ENCODE data around the gene SMARCAL1.

The SMARCAL1 gene

DNA sequence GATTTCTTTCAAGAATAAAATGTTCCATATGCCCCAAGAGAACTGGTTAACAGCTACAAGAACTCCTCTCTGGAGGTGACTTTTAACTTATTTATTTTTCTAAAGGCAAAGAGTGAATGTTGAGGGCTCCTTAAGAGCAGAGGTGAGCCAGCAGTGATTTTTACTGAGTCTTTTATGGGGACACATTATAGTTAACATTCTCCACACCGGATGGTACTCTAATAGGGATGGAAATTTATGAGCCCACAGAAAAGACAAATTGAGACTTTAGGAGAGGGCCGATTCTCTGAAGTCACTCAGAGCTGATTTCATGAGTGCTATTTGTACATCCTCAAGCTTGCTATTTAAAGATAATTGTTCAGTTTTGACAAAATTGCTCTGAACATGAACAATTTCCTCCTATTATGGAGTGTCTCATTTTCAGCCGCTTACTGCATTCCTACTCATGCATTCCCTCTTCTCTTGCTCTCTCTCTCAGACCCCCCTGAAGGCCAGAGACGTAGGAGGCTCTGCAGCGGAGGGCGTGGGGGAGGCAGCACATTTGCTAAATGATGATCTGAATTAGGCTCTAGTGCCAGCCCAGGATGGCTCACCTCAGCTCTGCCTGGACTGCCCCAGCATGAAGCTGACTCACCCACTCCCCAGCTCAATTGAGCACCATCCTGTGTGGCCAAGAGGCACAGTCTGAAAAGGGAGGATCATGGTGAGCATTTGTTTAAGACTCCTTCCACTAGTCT, 80.5 kb downstream of the SMARCAL1 start:
- H3K4me3 ChIP-seq (ENCODE audit: low read depth, low read length) = no peak overlapping the region
- TF ChIP-seq, protein P1, sequence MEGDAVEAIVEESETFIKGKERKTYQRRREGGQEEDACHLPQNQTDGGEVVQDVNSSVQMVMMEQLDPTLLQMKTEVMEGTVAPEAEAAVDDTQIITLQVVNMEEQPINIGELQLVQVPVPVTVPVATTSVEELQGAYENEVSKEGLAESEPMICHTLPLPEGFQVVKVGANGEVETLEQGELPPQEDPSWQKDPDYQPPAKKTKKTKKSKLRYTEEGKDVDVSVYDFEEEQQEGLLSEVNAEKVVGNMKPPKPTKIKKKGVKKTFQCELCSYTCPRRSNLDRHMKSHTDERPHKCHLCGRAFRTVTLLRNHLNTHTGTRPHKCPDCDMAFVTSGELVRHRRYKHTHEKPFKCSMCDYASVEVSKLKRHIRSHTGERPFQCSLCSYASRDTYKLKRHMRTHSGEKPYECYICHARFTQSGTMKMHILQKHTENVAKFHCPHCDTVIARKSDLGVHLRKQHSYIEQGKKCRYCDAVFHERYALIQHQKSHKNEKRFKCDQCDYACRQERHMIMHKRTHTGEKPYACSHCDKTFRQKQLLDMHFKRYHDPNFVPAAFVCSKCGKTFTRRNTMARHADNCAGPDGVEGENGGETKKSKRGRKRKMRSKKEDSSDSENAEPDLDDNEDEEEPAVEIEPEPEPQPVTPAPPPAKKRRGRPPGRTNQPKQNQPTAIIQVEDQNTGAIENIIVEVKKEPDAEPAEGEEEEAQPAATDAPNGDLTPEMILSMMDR (IDR thresholded peaks at IDR 0.05; ENCODE audit: borderline replicate concordance, insufficient read depth, low read depth, low read length) = no peak

- no peak overlapping the region for H3K4me3 ChIP-seq (ENCODE audit: low read depth, low read length)
- TF ChIP-seq, protein P1 (IDR thresholded peaks at IDR 0.05; ENCODE audit: borderline replicate concordance, insufficient read depth, low read depth, low read length) = no peak
Observed at GRCh38 chr2:216493334-216493685, 81.0 kb downstream of the SMARCAL1 start.

- TF ChIP-seq, protein P1 (IDR thresholded peaks at IDR 0.05; ENCODE audit: borderline replicate concordance, insufficient read depth, low read depth, low read length) = no peak
- H3K4me3 ChIP-seq (ENCODE audit: low read depth, low read length) = no peak overlapping the region
Observed at GRCh38 chr2:216495656-216496055, 83.4 kb downstream of the SMARCAL1 start.

DNA sequence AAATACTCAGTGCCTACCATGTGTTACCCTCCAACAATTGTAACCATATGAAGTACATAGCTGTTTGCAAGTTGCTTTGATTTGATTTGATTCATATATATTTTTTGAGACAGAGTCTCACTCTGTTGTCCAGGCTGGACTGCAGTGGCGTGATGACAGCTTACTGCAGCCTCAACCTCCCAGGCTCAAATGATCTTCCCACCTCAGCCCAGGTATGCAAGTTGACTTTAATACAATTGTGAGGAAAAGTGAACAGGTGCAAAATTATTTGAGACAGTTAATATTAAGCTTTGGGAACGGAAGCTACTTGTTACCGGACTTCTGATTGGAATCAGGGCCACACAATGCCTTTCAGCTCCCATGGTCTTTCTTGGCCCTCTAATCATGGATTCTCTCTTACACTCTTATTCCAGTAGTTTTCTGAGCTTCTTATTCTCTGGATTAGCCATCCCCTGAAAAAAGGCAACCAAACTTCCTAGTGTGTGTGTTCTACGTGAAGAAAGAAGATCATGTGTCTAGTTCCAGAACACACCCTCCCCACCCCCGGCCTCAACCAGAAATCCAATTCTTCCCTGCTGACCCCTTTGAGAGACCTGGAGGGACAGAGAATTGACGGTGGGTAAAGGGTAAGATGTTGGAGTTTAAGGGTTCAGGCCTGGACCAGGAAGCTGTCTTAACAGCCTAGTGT, 85.2 kb downstream of the SMARCAL1 start:
- peak overlapping the region; percentile 75 for H3K4me3 ChIP-seq (ENCODE audit: low read depth, low read length)
- TF ChIP-seq, protein P1 (IDR thresholded peaks at IDR 0.05; ENCODE audit: borderline replicate concordance, insufficient read depth, low read depth, low read length) = no peak

DNA sequence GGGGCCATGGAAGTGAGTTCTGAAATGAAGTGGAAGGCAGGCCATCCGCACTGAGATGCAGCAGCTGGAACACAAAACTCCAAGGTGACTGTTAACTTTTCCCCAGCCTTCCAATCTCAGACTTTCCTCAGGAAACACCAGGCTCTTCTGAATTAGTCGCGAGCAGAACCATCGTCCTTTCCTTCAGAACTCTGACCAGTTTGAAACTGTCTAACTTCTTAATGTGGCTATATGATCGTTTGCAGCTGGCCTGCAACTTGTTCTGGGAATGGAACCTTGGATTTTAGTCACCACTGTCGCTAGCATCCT, 85.7 kb downstream of the SMARCAL1 start:
- TF ChIP-seq, protein P1 (IDR thresholded peaks at IDR 0.05; ENCODE audit: borderline replicate concordance, insufficient read depth, low read depth, low read length) = no peak
- peak overlapping the region; percentile 75 for H3K4me3 ChIP-seq (ENCODE audit: low read depth, low read length)

DNA sequence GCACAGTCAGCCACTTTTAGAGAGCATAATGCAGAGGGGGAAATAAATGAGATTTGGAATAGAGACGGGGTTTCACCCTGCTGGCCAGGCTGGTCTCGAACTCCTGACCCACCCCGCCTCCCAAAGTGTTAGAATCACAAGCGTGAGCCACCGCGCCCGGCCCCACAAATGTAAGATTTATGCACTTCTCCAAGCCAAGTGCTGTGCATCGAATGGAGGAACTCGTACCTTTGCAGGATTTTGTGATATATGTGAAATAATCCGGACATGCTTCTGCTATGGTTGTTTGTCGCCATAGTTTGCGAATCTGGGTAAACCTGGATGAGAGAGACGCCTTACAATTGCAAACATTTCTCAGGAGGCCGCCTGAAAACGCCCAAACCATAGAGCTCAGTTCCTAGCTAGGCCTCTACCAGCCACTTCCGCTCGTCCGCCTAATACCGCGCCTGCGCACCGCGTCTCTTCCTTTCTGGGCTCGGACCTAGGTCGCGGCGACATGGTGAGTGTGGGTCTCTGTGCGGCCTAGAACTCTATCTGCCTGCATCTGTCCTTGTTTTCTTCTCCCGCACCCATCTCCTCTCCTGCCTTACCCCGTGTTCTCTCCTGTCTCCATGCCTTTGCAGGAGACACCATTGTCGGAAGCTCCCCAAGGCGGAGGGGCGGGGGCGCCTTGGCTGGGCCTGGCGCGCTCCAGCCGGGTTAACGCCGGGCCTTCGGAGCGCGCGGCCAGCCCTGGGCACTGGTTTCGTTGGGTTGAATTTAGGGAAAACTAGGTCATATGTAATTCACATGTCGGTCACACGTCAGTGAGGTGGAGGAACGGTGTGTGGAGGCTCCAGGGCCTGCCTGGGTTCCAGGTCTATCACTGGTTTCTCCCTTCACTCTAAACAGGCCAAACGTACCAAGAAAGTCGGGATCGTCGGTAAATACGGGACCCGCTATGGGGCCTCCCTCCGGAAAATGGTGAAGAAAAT, 86.4 kb downstream of the SMARCAL1 start, which contains the start of gene RPL37A:
RPL37A (plus strand) TSS at position 466 of the 974 bp plus-strand sequence; CDS start at position 497, 31 bp downstream.
- H3K4me3 ChIP-seq (ENCODE audit: low read depth, low read length) = peak within 1 kb of the TSS; percentile 75
- TF ChIP-seq, protein P1 (IDR thresholded peaks at IDR 0.05; ENCODE audit: borderline replicate concordance, insufficient read depth, low read depth, low read length) = no peak

All from GM12875 (cell line).